Bronchial epithelial cell (primary cell): ENCODE results near the gene TMEM94. TPM values are rescaled to one million over a fixed set of nuclear protein-coding genes. Genes with fewer than 3 reads are reported as not detected.

Experiments used
- DNase-seq: peaks from one replicate; pipeline ENCODE4 v3.0.0-alpha.2; 2010; ENCODE audit warnings: low read depth
- FAIRE-seq: peaks from 2 replicates; lab custom pipeline; 2011; peaks lifted over from hg19 to GRCh38; lab: Jason Lieb, UNC
- H3K27me3 ChIP-seq: 2 replicates; pipeline ENCODE4 v1.5.1; 2011; ENCODE audit warnings: low read length; ENCODE audit not compliant: control insufficient read depth, insufficient read depth
- H3K36me3 ChIP-seq: 2 replicates; pipeline ENCODE4 v1.5.1; 2011; ENCODE audit warnings: low read length; ENCODE audit not compliant: control insufficient read depth, insufficient read depth
- H3K4me3 ChIP-seq: 2 replicates; pipeline ENCODE4 v1.5.1; 2011; ENCODE audit warnings: mild to moderate bottlenecking, low read depth, low read length, control low read depth
- total RNA-seq: library from RNA; depleted of rRNA; stranded (reverse); fragments of >200 nt; gene quantifications from 2 replicates; pipeline ENCODE4 v1.2.1, GENCODE V29; 2014
- TF ChIP-seq, protein P1 (sequence below): IDR thresholded peaks from 2 replicates; pipeline ENCODE4 v1.5.1; 2011; ENCODE audit warnings: mild to moderate bottlenecking, moderate library complexity, low read length, control low read depth, inconsistent platforms; ENCODE audit not compliant: insufficient read depth, severe bottlenecking

Gene TMEM94
- total RNA-seq, 1 donor from 2014 or later, result 13.7 TPM

DNA sequence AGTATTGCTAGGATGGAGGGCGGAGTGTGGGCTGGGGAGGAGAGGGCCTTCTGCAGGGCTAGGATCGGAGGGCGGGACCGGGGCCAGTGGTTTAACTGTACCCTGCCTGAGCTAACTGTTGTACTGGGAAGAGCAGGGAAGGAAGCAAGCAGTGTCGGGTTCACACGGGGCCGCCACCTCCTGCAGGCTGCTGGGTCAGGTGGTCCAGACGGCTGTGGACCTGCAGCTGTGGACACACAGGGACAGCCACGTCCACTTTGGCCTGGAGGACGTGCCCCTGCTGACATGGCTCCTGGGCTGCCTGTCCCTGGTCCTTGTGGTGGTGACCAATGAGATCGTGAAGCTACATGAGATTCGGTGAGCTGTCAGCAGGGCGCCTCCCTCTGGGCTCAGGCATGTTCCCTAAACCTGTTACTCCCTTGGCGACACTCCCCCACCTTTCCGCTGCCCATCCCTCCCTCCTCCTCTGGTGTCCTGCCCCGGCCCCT lies 42.3 kb downstream of the TMEM94 start:
- DNase-seq (no peak), FAIRE-seq (peak; percentile 13)
- TF ChIP-seq, protein P1, sequence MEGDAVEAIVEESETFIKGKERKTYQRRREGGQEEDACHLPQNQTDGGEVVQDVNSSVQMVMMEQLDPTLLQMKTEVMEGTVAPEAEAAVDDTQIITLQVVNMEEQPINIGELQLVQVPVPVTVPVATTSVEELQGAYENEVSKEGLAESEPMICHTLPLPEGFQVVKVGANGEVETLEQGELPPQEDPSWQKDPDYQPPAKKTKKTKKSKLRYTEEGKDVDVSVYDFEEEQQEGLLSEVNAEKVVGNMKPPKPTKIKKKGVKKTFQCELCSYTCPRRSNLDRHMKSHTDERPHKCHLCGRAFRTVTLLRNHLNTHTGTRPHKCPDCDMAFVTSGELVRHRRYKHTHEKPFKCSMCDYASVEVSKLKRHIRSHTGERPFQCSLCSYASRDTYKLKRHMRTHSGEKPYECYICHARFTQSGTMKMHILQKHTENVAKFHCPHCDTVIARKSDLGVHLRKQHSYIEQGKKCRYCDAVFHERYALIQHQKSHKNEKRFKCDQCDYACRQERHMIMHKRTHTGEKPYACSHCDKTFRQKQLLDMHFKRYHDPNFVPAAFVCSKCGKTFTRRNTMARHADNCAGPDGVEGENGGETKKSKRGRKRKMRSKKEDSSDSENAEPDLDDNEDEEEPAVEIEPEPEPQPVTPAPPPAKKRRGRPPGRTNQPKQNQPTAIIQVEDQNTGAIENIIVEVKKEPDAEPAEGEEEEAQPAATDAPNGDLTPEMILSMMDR, result peak; percentile 22
- H3K27me3 ChIP-seq, result no peaks in the 10 kb centered on the region
- H3K4me3 ChIP-seq, result no peak overlapping the region
- H3K36me3 ChIP-seq, result peaks cover 18% of the 10 kb centered on the region

DNA sequence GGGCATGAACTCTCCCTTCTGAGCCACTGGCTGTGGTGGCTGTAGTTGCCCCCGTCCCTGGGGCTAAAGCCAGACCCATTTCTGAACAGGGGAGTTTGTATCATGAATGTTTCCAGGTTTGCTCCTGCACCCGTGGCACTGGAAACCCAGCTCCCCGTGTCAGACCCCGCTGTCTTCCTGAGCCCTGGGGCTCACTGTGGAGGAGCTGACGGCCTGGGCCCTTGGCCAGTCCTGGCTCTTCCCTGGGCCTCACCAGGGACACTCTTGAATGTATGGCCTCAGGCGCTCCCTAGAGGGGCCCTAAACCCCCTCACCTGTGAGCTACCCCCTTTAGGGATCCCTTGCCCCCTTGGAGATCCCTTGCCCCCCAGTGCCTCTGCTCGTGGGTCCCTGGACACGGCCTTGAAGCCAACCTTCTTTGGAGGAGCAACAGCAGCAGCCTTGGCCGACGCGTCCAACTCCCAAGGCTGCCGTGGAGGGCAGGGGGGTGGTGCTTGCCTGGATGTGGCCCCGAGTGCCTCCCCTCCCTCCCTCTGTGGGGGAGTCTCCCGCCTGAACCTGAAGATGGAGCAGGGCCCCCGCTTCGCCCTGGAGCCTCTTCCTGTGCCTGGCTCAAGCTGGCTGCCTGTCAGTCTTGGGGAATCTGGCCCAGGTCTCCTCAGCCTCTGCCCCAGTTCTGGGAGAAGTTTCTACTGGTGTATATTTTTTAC lies 43.0 kb downstream of the TMEM94 start:
- DNase-seq, result no peak
- Histone ChIP-seq H3K36me3 (peaks cover 18% of the 10 kb centered on the region), H3K27me3 (no peaks in the 10 kb centered on the region), H3K4me3 (no peak overlapping the region)
- TF ChIP-seq, protein P1, result no peak
- no peak for FAIRE-seq

DNA sequence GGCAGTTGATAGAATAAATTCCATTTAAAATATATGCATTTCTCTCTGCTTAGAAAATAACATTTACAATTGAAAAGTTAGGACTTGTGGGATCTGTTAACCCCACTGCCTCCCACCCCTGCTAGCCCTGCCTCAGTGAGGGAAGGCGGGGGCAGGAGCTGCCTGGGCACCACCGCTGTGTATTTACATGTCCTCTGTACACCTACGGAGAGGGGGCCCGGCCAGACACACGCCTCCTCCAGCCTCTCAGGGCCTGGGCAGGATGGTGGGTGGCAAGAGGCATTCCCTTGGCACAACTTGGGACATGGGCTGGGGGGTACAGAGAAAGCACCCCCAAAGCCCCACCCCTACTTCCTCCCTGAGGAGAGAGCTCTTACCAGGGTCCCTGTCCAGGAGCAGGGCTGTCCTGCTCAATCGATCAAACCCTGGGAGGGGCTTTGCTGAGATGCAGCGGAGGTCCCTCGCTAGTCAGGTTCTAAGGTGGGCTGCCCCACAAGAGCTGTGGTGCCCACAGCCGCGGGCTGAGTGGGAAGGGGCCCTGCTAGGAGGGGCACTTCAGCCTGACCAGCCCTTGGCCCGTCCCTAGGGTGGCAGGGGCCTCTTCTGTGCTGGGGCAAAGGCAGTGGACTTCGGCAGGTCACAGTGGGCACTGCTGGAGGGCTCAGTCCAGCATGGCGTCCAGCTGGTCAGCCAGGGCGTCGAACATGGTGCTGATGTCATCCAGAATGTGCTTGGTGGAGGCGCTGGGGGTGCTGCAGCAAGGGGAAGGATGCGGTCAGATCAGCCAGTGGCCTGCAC lies 44.2 kb downstream of the TMEM94 start:
- no peak for DNase-seq
- TF ChIP-seq, protein P1, result no peak
- Histone ChIP-seq H3K4me3 (no peak overlapping the region), H3K27me3 (no peaks in the 10 kb centered on the region), H3K36me3 (peaks cover 20% of the 10 kb centered on the region)
- FAIRE-seq, result no peak

DNA sequence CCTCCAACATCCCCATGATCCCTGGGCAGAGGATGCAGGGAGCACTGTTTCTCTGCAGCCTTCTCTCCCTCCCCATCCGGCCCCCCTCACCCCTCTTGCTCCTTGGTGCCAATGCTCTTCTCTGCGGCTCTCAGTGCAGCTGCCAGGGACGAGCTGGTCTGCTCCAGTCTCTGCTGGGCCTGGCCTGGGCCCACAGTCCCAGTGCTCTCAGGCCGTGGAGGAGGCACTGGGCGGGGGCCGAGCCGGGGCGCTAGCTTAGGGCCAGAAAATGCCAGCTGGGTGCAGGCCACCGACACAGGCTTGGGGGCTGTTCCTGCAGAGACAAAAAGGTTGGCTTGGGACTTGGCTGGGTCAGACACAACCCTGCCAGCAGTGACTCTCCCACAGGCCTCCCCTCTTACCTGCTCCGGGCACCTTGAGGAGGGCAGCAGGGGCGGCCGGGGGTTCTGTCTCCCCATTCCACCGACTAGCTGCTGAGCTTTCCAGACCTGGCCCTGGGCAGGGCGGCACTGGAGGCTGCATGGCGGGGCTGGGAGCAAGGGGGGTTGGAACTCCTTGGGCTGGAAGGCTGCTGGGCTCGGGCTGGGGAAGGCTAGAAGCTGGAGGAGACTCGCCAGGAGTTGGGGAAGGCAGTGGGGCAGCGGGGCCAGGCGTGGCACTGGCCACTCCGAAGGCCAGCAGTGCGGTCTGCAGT lies 45.1 kb downstream of the TMEM94 start:
- TF ChIP-seq, protein P1, result no peak
- H3K36me3 ChIP-seq, result peaks cover 18% of the 10 kb centered on the region
- no peaks in the 10 kb centered on the region for H3K27me3 ChIP-seq
- no peak overlapping the region for H3K4me3 ChIP-seq
- DNase-seq (no peak), FAIRE-seq (no peak)

DNA sequence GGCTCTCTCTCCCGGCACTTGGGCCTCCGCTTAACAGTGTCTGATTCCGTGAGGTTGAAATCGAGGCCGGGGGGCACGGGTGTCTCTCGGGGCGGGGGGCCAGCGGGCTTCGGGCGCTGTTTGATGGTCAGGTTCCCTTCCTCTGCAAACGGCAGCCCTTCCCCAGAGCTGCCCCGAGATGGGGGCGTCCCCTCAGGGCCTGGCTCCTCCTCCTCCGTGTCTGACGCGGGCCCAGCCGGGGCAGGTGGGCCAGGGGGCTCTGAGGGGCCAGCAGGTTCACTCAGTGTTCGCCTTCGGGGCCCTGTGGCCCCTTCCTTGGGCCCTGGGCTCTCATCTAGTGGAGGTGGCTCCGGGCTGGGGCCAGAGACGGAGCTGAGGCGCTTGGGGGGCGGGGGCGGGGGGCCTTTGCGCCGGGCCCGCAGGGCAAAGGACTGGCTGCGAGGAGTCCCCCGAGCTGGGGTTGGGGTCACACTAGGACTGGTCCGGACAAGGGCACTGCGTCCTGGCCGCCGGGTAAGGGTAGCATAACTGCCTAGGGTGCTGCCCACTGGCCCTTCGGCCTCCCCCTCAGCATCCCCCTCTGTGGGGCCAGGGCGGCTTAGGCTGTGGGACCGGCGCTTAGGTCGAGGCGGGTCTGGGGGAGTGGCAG lies 45.8 kb downstream of the TMEM94 start:
- no peak for FAIRE-seq
- peaks cover 19% of the 10 kb centered on the region for H3K36me3 ChIP-seq
- TF ChIP-seq, protein P1, result no peak

More for the DNA sequence above, 45.8 kb downstream of the TMEM94 start:
- Histone ChIP-seq H3K27me3 (no peaks in the 10 kb centered on the region), H3K4me3 (no peak overlapping the region)
- no peak for DNase-seq
